Tibial artery (tissue), 4 donors: Measurements from ENCODE around the gene RERE.

Source experiments
- DNase-seq, 2 donors: peaks; one replicate each; pipeline ENCODE4 v3.0.0-alpha.2; 2019
- H3K27ac ChIP-seq, 2 donors: fragments of 200-600 bp; sonication (generic) in 1 of 2; 1 replicate in 1 of 2; 2 replicates in 1 of 2; pipeline ENCODE4 v1.5.1; 2018 to 2019; ENCODE audit warnings: mild to moderate bottlenecking in 1 of 2
- H3K27me3 ChIP-seq, 2 donors: fragments of 200-600 bp; sonication (generic) in 1 of 2; one replicate each; pipeline versions ENCODE4 v1.5.1 to v1.6.0; 2016 to 2019
- H3K36me3 ChIP-seq, 3 donors: fragments of 200-600 bp; sonication (generic) in 2 of 3; one replicate each; pipeline ENCODE4 v1.5.1; 2016 to 2019; ENCODE audit warnings: mild to moderate bottlenecking in 2 of 3
- H3K4me1 ChIP-seq, 4 donors: fragments of 200-600 bp; sonication (generic) in 2 of 4; 1 replicate in 3 of 4; 2 replicates in 1 of 4; pipeline ENCODE4 v1.5.1; 2016 to 2019
- H3K4me3 ChIP-seq, 2 donors: fragments of 200-600 bp; sonication (generic) in 1 of 2; 1 replicate in 1 of 2; 2 replicates in 1 of 2; pipeline ENCODE4 v1.5.1; 2018 to 2019; ENCODE audit warnings: mild to moderate bottlenecking in 2 of 2
- H3K9me3 ChIP-seq, 3 donors: fragments of 200-600 bp; sonication (generic) in 1 of 3; one replicate each; pipeline ENCODE4 v1.5.1; 2016 to 2019
- intact Hi-C: fragments of 100-400 bp; cut with DNase I; formaldehyde crosslinking; loops from one replicate; pipeline ENCODE4 v1.15.0; 2023; ENCODE audit warnings: low total_unique reads
- TF ChIP-seq, protein P1 (sequence below), 2 experiments: fragments of 200-600 bp in 1 of 2; fragments of 450-650 bp in 1 of 2; IDR thresholded peaks; one replicate each; pipeline ENCODE4 v1.5.1; 2017 to 2019; ENCODE audit warnings: antibody characterized with exemption in 2 of 2, mild to moderate bottlenecking in 1 of 2, moderate library complexity in 1 of 2

Gene RERE

DNA sequence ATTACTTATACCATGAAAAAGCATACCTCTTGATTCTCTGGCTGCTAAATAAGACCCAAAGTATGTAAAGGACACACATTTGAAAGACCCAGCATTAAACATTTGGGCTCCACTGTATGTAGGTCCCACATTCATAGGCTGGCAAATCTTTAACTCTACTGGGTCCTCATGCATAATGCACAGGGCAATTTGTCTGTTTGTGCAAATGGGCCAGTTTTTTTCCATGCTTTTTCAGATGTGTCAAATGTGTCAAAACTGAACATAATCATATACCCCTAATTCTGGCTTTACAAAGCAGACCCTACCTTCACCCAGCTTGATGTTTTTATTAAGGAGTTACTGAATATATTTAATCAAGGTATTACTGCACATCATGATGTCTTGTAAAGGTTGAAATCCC, 63.7 kb downstream of the RERE start:
- H3K27me3 ChIP-seq = no peaks in the 10 kb centered on the region
- no peak overlapping the region for H3K4me3 ChIP-seq
- H3K9me3 ChIP-seq = no peaks in the 10 kb centered on the region
- H3K4me1 ChIP-seq = peaks cover 0 to 5% (median 2%) of the 10 kb centered on the region in 4 donors
- TF ChIP-seq, protein P1, sequence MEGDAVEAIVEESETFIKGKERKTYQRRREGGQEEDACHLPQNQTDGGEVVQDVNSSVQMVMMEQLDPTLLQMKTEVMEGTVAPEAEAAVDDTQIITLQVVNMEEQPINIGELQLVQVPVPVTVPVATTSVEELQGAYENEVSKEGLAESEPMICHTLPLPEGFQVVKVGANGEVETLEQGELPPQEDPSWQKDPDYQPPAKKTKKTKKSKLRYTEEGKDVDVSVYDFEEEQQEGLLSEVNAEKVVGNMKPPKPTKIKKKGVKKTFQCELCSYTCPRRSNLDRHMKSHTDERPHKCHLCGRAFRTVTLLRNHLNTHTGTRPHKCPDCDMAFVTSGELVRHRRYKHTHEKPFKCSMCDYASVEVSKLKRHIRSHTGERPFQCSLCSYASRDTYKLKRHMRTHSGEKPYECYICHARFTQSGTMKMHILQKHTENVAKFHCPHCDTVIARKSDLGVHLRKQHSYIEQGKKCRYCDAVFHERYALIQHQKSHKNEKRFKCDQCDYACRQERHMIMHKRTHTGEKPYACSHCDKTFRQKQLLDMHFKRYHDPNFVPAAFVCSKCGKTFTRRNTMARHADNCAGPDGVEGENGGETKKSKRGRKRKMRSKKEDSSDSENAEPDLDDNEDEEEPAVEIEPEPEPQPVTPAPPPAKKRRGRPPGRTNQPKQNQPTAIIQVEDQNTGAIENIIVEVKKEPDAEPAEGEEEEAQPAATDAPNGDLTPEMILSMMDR (IDR thresholded peaks at IDR 0.05) = no peak
- no peak for DNase-seq
- H3K27ac ChIP-seq = no peak overlapping the region
- intact Hi-C loops = no loop called here
- no peaks in the 10 kb centered on the region for H3K36me3 ChIP-seq

DNA sequence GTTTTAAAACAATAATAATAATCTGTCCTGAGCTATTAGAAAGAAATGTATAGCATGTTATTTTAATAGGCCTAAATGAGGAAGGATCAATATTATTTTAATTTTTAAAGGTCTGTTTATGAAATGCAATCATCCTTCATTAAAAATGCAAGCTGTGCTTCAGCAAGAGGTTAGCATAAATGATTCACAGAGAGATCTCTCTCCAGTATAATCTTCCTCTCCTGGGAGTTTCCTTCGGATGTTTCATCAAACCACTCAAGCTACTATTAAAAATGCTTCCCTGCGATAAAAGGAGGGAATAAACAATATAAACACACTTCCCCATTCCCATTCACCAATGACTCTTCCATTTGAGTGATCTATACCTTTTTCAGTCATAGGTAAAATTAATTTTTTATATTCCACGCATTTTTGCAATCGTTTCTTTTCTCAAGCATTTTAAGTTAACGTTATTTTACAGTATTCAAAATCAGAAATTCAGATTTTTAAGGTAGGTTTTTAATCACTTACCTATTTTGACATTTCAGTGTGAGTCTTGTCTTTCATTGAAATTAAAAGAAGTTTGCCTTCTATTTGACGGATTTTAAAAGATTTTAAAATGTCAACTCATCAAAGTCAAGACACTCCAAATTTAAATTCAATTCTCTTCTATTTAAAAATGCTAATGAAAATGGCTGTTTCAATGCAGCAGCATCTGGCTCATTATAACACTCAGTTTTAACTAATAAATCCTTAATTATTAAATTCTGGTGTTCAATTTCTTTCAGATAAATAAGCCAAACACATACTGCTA, 64.3 kb downstream of the RERE start:
- no peaks in the 10 kb centered on the region for H3K27me3 ChIP-seq
- H3K27ac ChIP-seq = no peak overlapping the region
- H3K9me3 ChIP-seq = no peaks in the 10 kb centered on the region
- TF ChIP-seq, protein P1 (IDR thresholded peaks at IDR 0.05) = no peak
- H3K4me3 ChIP-seq = no peak overlapping the region
- intact Hi-C loops = no loop called here
- H3K4me1 ChIP-seq = peaks cover 0 to 5% (median 2%) of the 10 kb centered on the region in 4 donors
- no peaks in the 10 kb centered on the region for H3K36me3 ChIP-seq
- no peak for DNase-seq

DNA sequence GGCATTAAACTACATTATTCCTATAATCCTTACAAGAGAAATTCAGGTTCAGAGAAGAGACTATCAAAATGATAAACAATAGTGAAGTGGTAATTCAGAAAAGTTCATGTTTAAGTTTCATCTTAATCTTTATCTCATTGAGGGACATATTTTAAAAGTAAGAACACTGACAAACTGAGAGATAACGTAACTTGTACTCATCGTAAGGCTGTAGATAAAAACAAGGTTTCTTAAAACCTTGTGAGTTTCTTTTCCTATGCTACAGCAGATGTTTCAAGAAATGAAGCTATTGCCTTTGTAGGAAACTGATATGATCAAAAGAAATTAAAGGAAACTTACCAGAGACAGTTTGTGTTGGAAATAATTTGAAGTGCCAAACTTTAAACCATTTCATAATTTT, 65.0 kb downstream of the RERE start:
- intact Hi-C loops = no loop called here
- H3K4me3 ChIP-seq = no peak overlapping the region
- peaks cover 0 to 5% (median 2%) of the 10 kb centered on the region in 4 donors for H3K4me1 ChIP-seq
- H3K27ac ChIP-seq = no peak overlapping the region
- no peaks in the 10 kb centered on the region for H3K9me3 ChIP-seq
- H3K36me3 ChIP-seq = no peaks in the 10 kb centered on the region
- H3K27me3 ChIP-seq = no peaks in the 10 kb centered on the region
- DNase-seq = no peak
- TF ChIP-seq, protein P1 (IDR thresholded peaks at IDR 0.05) = no peak

GRCh38 chr1:8751984-8752383, 65.5 kb downstream of the RERE start:
- intact Hi-C loops = no loop called here

GRCh38 chr1:8747879-8748825, 69.3 kb downstream of the RERE start:
- no peak overlapping the region for H3K27ac ChIP-seq
- no peaks in the 10 kb centered on the region for H3K27me3 ChIP-seq
- no peaks in the 10 kb centered on the region for H3K9me3 ChIP-seq
- no peak overlapping the region for H3K4me3 ChIP-seq
- no peak for DNase-seq
- intact Hi-C loops = no loop called here
- H3K36me3 ChIP-seq = no peaks in the 10 kb centered on the region
- no peaks in the 10 kb centered on the region for H3K4me1 ChIP-seq
- TF ChIP-seq, protein P1 (IDR thresholded peaks at IDR 0.05) = no peak

More at GRCh38 chr1:8751984-8752383, 65.5 kb downstream of the RERE start:
- TF ChIP-seq, protein P1 (IDR thresholded peaks at IDR 0.05) = no peak
- Histone ChIP-seq H3K4me3 (no peak overlapping the region), H3K9me3 (no peaks in the 10 kb centered on the region), H3K27me3 (no peaks in the 10 kb centered on the region), H3K4me1 (peaks cover 0 to 5% (median 2%) of the 10 kb centered on the region in 4 donors), H3K27ac (no peak overlapping the region), H3K36me3 (no peaks in the 10 kb centered on the region)
- no peak for DNase-seq
